K562 (cell line): ENCODE data around the gene CDIPT. TPM values are rescaled to one million over a fixed set of nuclear protein-coding genes. Genes with fewer than 3 reads are reported as not detected.

Experiments used
- ATAC-seq: fragments of 200-7000 bp; cut with Tn5 transposase; 3 replicates; pipeline ENCODE4 v1.9.1; 2020; ENCODE audit warnings: moderate library complexity
- BruUV-seq: library from RNA; stranded (reverse); fragments of 400-500 nt; replicated peaks from 2 replicates; lab custom pipeline; 2021; lab: Mats Ljungman, UMichigan
- CTCF ChIA-PET: fragments of 300-600 bp; formaldehyde crosslinking; extraction: SDS; loops from one replicate; lab custom pipeline; 2021; ENCODE audit warnings: low intra/inter-chr PET ratio; lab: Yijun Ruan, JAX
- POLR2A ChIA-PET: fragments of 300-600, 350-650 bp; sonication (Branson Sonifier 250); formaldehyde crosslinking; extraction: SDS; loops from one replicate; lab custom pipeline; 2021; ENCODE audit warnings: antibody characterized with exemption, inconsistent platforms; lab: Yijun Ruan, JAX
- DNase-seq, 4 experiments: peaks; one replicate each; pipeline versions ENCODE4 v3.0.0 to v3.0.0-alpha.2; 2011 to 2018; ENCODE audit warnings: low spot score in 3 of 4, mixed read lengths in 3 of 4; ENCODE audit errors: extremely low read depth in 1 of 4
- FAIRE-seq: peaks from 2 replicates; lab custom pipeline; 2011; peaks lifted over from hg19 to GRCh38; lab: Jason Lieb, UNC
- H2AFZ ChIP-seq: 2 replicates; pipeline ENCODE4 v1.6.0; 2011; ENCODE audit warnings: low read depth, low read length, control low read depth, inconsistent platforms
- H3K27ac ChIP-seq: fragments of 200-600 bp; 3 replicates; pipeline ENCODE4 v1.8.0; 2011; ENCODE audit warnings: low read depth, mild to moderate bottlenecking, control low read depth, inconsistent platforms, low read length, moderate library complexity, mixed read lengths; ENCODE audit errors: extremely low read depth
- H3K27me3 ChIP-seq, 2 experiments: fragments of 300-600 bp in 1 of 2; 2 replicates in 1 of 2; 3 replicates in 1 of 2; pipeline versions ENCODE4 v1.6.0 to v1.8.0; 2011; ENCODE audit warnings: inconsistent platforms in 2 of 2, low read length in 2 of 2, mild to moderate bottlenecking in 1 of 2, mixed read lengths in 1 of 2, moderate library complexity in 1 of 2; ENCODE audit not compliant: control insufficient read depth in 2 of 2, insufficient read depth in 2 of 2
- H3K36me3 ChIP-seq: fragments of 300-600 bp; 3 replicates; pipeline ENCODE4 v1.8.0; 2011; ENCODE audit warnings: mild to moderate bottlenecking, low read length, inconsistent platforms; ENCODE audit not compliant: control insufficient read depth, insufficient read depth
- H3K4me1 ChIP-seq, 2 experiments: fragments of 200-600 bp in 1 of 2; replicated peaks in 1 of 2; 2 replicates in 1 of 2; 3 replicates in 1 of 2; pipeline versions ENCODE4 v1.5.1 to v1.8.0; 2011; ENCODE audit warnings: inconsistent platforms in 2 of 2, low read length in 2 of 2, mild to moderate bottlenecking in 1 of 2, mixed read lengths in 1 of 2, moderate library complexity in 1 of 2; ENCODE audit not compliant: control insufficient read depth in 2 of 2, insufficient read depth in 2 of 2
- H3K4me2 ChIP-seq: 2 replicates; pipeline ENCODE4 v1.6.1; 2011; ENCODE audit warnings: low read length, control low read depth, inconsistent platforms, mixed read lengths; ENCODE audit not compliant: insufficient read depth
- H3K4me3 ChIP-seq: fragments of 200-600 bp; sonication (generic), shearing (Covaris generic); 2 replicates; pipeline ENCODE4 v1.5.1; 2016; ENCODE audit warnings: control low read depth, inconsistent platforms
- H3K79me2 ChIP-seq: fragments of 200-600 bp; 3 replicates; pipeline ENCODE4 v1.8.0; 2011; ENCODE audit warnings: low read length, inconsistent platforms; ENCODE audit not compliant: control insufficient read depth, insufficient read depth
- H3K9ac ChIP-seq, 2 experiments: 2 replicates each; pipeline versions ENCODE4 v1.6.0 to v1.6.1; 2011; ENCODE audit warnings: low read depth in 2 of 2, low read length in 2 of 2, control low read depth in 1 of 2, inconsistent platforms in 1 of 2, mild to moderate bottlenecking in 1 of 2, mixed read lengths in 1 of 2; ENCODE audit not compliant: insufficient read depth in 1 of 2
- H3K9me1 ChIP-seq: one replicate; pipeline ENCODE4 v1.6.0; 2011; ENCODE audit warnings: inconsistent platforms, mild to moderate bottlenecking, low read length, moderate library complexity; ENCODE audit not compliant: control insufficient read depth, insufficient read depth
- H3K9me3 ChIP-seq: replicated peaks from 2 replicates; pipeline ENCODE4 v1.5.1; 2011; ENCODE audit warnings: low read depth, low read length, inconsistent platforms; ENCODE audit not compliant: control insufficient read depth, insufficient read depth
- H4K20me1 ChIP-seq: replicated peaks from 2 replicates; pipeline ENCODE4 v1.6.1; 2011; ENCODE audit warnings: low read length, inconsistent platforms, mixed read lengths; ENCODE audit not compliant: control insufficient read depth, insufficient read depth
- CCNT2 ChIP-seq: IDR thresholded peaks from 2 replicates; pipeline ENCODE4 v1.6.1; 2011; ENCODE audit warnings: borderline replicate concordance, low read depth, mild to moderate bottlenecking, moderate library complexity, mixed read lengths, low read length; ENCODE audit not compliant: insufficient read length; ENCODE audit errors: extremely low read depth
- DNMT1 ChIP-seq: fragments of 450-650 bp; IDR thresholded peaks from 2 replicates; pipeline ENCODE4 v1.6.1; 2016; ENCODE audit warnings: antibody characterized with exemption, mild to moderate bottlenecking
- ELK1 ChIP-seq: sonication (generic); formaldehyde crosslinking; IDR thresholded peaks from 2 replicates; pipeline ENCODE4 v1.8.1; 2022; ENCODE audit warnings: missing genetic modification reagents
- EP400 ChIP-seq: fragments of 450-650 bp; IDR thresholded peaks from 2 replicates; pipeline ENCODE4 v1.6.1; 2017; ENCODE audit warnings: antibody characterized with exemption, mild to moderate bottlenecking, moderate library complexity
- MAFK ChIP-seq: IDR thresholded peaks from 2 replicates; pipeline ENCODE4 v1.6.1; 2011; ENCODE audit warnings: low read length, improper control_type of control experiment
- MCM7 ChIP-seq, 2 experiments: fragments of 450-650 bp; IDR thresholded peaks; 2 replicates each; pipeline ENCODE4 v1.6.1; 2016 to 2018
- PCBP1 ChIP-seq: fragments of 200-400 bp; formaldehyde crosslinking; IDR thresholded peaks from 2 replicates; pipeline ENCODE4 v1.6.1; 2018; ENCODE audit warnings: mild to moderate bottlenecking, low read depth, low read length; ENCODE audit not compliant: poor library complexity, severe bottlenecking
- RCOR1 ChIP-seq, 2 experiments: IDR thresholded peaks; 2 replicates each; pipeline ENCODE4 v1.6.1; 2012; ENCODE audit warnings: low read depth in 2 of 2, low read length in 2 of 2, borderline replicate concordance in 1 of 2, improper control_type of control experiment in 1 of 2
- ZMIZ1 ChIP-seq, 2 experiments: fragments of 150-350 bp in 1 of 2; IDR thresholded peaks; 2 replicates each; pipeline ENCODE4 v1.6.1; 2012 to 2016; ENCODE audit warnings: low read depth in 2 of 2, low read length in 2 of 2, mild to moderate bottlenecking in 1 of 2, moderate library complexity in 1 of 2
- ZNF165 ChIP-seq: fragments of 250-450 bp; sonication (Bioruptor Pico); IDR thresholded peaks from 2 replicates; pipeline ENCODE4 v1.4.0; 2020; ENCODE audit warnings: borderline replicate concordance
- ZNF280A ChIP-seq: fragments of 450-650 bp; IDR thresholded peaks from 2 replicates; pipeline ENCODE4 v1.6.1; 2018; ENCODE audit warnings: mild to moderate bottlenecking, low read depth; ENCODE audit not compliant: partially characterized antibody
- WGBS: fragments of 100-300 bp; shearing (Covaris generic); methylation state at CpG from one replicate; pipeline ENCODE4 v1.1.6; 2016; ENCODE audit warnings: low coverage, mixed read lengths; ENCODE audit not compliant: insufficient coverage; ENCODE audit errors: missing lambda C conversion rate; 5-methylcytosine and 5-hydroxymethylcytosine counted together
- in situ Hi-C: fragments of 300-500 bp; cut with MboI; formaldehyde crosslinking; loops from 4 replicates; pipeline ENCODE4 v1.15.0; 2018; ENCODE audit warnings: inconsistent platforms, mixed read lengths
- intact Hi-C: fragments of 100-400 bp; cut with micrococcal nuclease; formaldehyde crosslinking; loops from 2 replicates; pipeline ENCODE4 v1.14.2; 2022
- polyA plus RNA-seq, 8 experiments: library from polyadenylated mRNA; depleted of rRNA in 4 of 8; stranded (reverse) in 5 of 8; unstranded in 3 of 8; fragments of >200 nt; fragmentation: Nextera tagmentation in 2 of 8; fragmentation: Illumina TruSeq in 1 of 8; extraction: Ambion mirVana in 2 of 8; extraction: Trizol in 1 of 8; gene quantifications; 2 replicates each; pipeline versions ENCODE4 v1.2.1 to v1.2.3, GENCODE V29; 2011 to 2014; ENCODE audit warnings: inconsistent platforms in 1 of 8, missing spikeins in 1 of 8
- total RNA-seq, 7 experiments: library from RNA; depleted of rRNA in 6 of 7; stranded (reverse); fragments of >200 nt in 6 of 7; fragmentation: Illumina TruSeq in 2 of 7; extraction: Trizol in 2 of 7; gene quantifications; 2 replicates each; pipeline versions ENCODE4 v1.2.1 to v1.2.3, GENCODE V29; 2011 to 2021; ENCODE audit warnings: low replicate concordance in 1 of 7
- TF ChIP-seq, protein P1 (sequence below): fragments of 450-650 bp; formaldehyde crosslinking; IDR thresholded peaks from 2 replicates; pipeline ENCODE4 v1.4.0; 2020; ENCODE audit warnings: mild to moderate bottlenecking, moderate library complexity

Gene CDIPT
- total and polyA plus RNA-seq, 9 of the 15 experiments (the other 6 are each of a cell fraction or from before 2014, with no cell fraction given) = 1.3 to 37.0 (median 23.0) TPM

DNA sequence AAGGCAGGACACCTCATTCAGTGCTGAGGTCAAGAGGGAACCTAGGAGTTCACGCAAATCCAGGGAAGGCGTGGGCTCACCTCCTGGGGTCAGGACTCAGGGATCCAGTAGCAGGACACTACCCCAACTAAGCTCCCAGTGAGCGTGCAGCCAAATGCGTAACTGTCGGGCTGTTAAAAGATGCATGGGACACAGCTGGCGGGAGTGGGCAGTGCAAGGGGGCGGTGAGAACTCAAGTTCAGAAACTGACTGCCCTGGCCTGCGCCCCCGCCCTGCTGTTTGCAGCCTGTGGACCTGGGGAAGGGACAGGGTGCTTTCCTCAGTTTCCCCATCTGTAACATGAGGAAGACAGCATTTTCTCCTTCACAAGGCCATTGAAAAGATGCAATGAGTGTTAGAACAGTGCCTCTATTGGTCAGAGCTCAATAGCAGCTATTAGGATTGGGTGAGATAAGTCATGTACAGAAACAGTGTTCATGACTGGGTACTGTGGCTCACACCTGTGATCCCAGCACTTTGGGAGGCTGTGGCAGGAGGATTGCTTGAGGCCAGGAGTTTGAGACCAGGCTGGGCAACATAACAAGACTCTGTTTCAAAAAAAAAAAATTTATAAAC lies 20.2 kb downstream of the CDIPT start (continued):
- TF ChIP-seq, protein P1, sequence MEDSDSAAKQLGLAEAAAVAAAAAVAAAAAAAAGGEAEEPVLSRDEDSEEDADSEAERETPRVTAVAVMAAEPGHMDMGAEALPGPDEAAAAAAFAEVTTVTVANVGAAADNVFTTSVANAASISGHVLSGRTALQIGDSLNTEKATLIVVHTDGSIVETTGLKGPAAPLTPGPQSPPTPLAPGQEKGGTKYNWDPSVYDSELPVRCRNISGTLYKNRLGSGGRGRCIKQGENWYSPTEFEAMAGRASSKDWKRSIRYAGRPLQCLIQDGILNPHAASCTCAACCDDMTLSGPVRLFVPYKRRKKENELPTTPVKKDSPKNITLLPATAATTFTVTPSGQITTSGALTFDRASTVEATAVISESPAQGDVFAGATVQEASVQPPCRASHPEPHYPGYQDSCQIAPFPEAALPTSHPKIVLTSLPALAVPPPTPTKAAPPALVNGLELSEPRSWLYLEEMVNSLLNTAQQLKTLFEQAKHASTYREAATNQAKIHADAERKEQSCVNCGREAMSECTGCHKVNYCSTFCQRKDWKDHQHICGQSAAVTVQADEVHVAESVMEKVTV (CRISPR knock-in tag) = no peak
- TF ChIP-seq MCM7 (IDR thresholded peaks at IDR 0.05) (no peak), ZNF280A (no peak), CCNT2 (no peak)

DNA sequence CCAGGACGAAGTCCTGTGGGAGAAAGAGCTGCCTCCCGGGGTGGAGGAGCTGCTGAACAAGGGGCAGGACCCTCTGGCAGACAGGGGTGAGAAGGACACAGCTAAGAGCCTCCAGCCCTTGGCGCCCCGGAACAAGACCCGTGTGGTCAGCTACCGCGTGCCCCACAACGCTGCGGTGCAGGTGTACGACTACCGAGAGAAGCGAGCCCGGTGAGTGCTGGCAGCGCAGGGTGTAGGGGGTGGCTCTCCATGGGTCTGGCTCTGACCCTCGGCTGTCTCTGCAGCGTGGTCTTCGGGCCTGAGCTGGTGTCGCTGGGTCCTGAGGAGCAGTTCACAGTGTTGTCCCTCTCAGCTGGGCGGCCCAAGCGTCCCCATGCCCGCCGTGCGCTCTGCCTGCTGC lies 21.4 kb downstream of the CDIPT start:
- no peak overlapping the region for H3K27ac ChIP-seq
- H3K9me1 ChIP-seq = no peaks in the 10 kb centered on the region
- H2AFZ ChIP-seq = no peak overlapping the region
- no peaks in the 10 kb centered on the region for H4K20me1 ChIP-seq
- H3K4me2 ChIP-seq = no peak overlapping the region
- ChIA-PET POLR2A (interaction anchor here (0.7 to 2.1 kb wide), 3 partner anchors 9 to 113 kb away, joined by 3 to 4 read pairs (median 3); no protein-coding TSS in a partner anchor), CTCF (no interaction called here)
- 0 out of 5 replicates have a peak, but pooled peaks cover 0 to 4% of the 10 kb centered on the region in 2 experiments for H3K27me3 ChIP-seq
- no peak overlapping the region for H3K4me3 ChIP-seq
- FAIRE-seq (no peak), DNase-seq (no peak), ATAC-seq (no peak)
- H3K4me1 ChIP-seq = peaks cover 0 to 34% of the 10 kb centered on the region in 2 experiments; a peak in 2 of 5 replicates
- in situ Hi-C loops = no loop called here
- BruUV-seq = no TSS peak
- no peak overlapping the region; a peak in 1 of 4 replicates for H3K9ac ChIP-seq
- no peaks in the 10 kb centered on the region for H3K36me3 ChIP-seq
- WGBS = 54% methylated on average over 23 of the region's 23 CpGs
- intact Hi-C loops = no loop called here
- H3K9me3 ChIP-seq = no peaks in the 10 kb centered on the region
- no peaks in the 10 kb centered on the region for H3K79me2 ChIP-seq
- TF ChIP-seq EP400 = no peak
- no peak for TF ChIP-seq ZMIZ1 (IDR thresholded peaks at IDR 0.05; ENCODE audit: low read depth in 2 of 2, low read length in 2 of 2)
- no peak for TF ChIP-seq DNMT1
- no peak for TF ChIP-seq PCBP1
- TF ChIP-seq RCOR1 (IDR thresholded peaks at IDR 0.05; ENCODE audit: borderline replicate concordance in 1 of 2, low read depth in 2 of 2, low read length in 2 of 2) = no peak
- TF ChIP-seq ELK1 = no peak
- TF ChIP-seq MAFK = no peak
- no peak for TF ChIP-seq ZNF165
